ENCODE results near the gene IMMP2L.

Gene IMMP2L

DNA sequence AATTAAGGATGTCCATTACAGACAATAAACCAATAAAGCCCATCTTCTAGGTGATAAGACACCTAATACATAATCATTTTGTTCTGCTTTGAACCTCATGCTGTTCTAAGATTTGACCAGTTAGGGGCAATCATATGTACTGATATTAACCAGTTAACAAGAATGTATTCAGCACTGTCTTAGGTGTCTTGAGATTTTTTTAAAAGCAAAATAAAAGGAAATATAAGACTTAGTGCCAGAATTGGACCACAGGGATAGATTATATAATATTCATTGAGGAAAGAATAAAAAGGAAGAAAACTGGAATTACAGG is 32.0 kb downstream of the IMMP2L start:
- TF ChIP-seq, protein P1, sequence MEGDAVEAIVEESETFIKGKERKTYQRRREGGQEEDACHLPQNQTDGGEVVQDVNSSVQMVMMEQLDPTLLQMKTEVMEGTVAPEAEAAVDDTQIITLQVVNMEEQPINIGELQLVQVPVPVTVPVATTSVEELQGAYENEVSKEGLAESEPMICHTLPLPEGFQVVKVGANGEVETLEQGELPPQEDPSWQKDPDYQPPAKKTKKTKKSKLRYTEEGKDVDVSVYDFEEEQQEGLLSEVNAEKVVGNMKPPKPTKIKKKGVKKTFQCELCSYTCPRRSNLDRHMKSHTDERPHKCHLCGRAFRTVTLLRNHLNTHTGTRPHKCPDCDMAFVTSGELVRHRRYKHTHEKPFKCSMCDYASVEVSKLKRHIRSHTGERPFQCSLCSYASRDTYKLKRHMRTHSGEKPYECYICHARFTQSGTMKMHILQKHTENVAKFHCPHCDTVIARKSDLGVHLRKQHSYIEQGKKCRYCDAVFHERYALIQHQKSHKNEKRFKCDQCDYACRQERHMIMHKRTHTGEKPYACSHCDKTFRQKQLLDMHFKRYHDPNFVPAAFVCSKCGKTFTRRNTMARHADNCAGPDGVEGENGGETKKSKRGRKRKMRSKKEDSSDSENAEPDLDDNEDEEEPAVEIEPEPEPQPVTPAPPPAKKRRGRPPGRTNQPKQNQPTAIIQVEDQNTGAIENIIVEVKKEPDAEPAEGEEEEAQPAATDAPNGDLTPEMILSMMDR (IDR thresholded peaks at IDR 0.05; ENCODE audit: borderline replicate concordance, insufficient read depth, low read depth, low read length), result no peak
- no peak overlapping the region for H3K4me3 ChIP-seq (ENCODE audit: low read depth, low read length)

DNA sequence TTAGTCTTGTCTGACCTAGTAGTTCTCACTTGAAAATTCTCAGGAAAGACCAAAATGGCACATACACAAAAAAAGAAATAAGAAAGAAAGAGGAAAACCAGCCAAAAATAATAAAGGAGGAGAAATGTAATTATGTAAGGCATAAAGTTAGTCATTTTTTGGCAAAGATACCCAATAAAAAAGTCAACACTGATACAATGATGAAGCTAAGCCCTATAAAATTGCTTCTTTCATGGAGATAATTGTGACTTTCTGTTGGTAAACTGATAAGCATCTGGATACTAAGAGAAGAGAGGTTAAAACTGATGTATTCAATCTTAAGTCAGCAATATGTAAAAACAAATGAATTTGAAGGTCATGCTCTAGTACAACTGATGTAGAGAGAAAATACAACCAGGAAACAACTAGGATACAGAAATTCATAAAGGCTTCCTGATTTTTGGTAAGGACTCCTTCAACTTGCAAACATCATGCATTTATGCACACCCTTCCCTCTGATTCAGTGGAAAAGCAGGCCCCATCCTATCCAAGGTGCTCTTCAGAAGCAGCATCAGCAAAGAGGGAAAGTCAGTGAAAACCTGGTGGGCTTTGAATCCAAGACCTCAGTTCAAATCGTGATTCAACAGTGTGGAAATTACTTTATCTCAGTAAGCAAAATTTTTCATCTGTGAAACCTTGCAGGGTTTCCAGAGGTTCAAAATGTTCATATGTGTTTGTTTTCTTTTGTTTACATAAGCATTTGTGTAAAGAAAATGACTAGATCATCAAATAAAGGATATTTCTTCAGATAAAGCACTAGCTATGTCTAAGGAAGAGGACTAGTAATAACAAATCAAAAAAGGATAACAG is 32.6 kb downstream of the IMMP2L start:
- TF ChIP-seq, protein P1 (IDR thresholded peaks at IDR 0.05; ENCODE audit: borderline replicate concordance, insufficient read depth, low read depth, low read length), result no peak
- H3K4me3 ChIP-seq (ENCODE audit: low read depth, low read length), result no peak overlapping the region

DNA sequence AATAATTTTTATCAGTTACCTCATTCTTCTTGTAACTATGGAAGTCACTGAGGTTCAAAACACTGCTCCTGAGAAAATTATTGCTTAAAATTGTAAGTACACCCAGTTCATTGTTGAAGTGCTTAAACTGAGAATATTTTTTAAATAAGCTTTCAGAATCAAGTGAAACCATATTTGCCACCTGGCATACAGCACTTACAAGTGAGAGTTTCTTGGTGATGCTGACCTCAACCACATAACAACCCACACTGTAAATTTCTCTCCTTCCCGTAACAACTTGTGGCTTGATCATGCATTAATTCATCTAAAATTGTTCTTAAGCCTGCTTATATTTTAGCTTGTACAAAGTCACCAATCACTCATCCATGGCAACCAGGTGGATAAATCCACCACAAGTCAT is 34.0 kb downstream of the IMMP2L start:
- TF ChIP-seq, protein P1 (IDR thresholded peaks at IDR 0.05; ENCODE audit: borderline replicate concordance, insufficient read depth, low read depth, low read length), result no peak
- no peak overlapping the region for H3K4me3 ChIP-seq (ENCODE audit: low read depth, low read length)

DNA sequence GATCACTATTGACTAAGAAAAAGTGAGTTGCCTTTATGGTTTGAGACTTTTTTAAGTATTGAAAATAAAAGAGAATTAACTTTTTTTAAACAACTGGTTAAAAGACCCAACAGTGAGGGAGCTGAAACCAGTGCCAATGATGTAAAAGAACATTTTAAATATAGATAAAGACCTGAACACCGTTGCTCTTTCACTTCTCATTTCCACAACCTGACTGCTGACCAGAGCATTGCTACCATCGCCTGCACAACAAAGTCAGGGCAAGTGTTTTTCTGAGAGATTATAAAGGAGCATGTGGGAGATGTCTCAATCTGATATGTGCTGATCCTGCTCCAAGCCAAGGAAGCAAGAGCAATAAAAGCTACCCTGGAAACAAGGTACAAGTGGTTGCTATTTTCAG is 34.7 kb downstream of the IMMP2L start:
- H3K4me3 ChIP-seq (ENCODE audit: low read depth, low read length), result no peak overlapping the region
- TF ChIP-seq, protein P1 (IDR thresholded peaks at IDR 0.05; ENCODE audit: borderline replicate concordance, insufficient read depth, low read depth, low read length), result no peak

DNA sequence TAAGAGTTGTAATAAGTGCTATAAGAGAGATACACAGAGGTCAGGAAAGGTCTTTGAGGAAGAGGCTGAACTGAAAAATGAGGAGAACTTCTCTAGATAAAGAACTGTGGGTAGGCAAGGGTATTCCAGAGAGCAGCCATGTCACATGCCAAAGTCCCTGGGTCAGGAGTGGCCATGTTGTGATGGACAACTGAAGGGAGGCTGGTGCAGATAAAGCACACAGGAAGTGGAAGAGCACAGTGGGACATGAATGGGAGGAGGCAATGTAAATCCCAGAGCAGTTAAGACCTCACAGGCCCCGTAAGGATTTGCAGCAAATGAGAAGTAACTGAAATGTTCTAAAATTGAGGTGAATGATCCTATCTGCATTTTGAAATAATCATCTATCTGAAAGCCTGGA is 37.2 kb downstream of the IMMP2L start:
- no peak overlapping the region for H3K4me3 ChIP-seq (ENCODE audit: low read depth, low read length)
- TF ChIP-seq, protein P1 (IDR thresholded peaks at IDR 0.05; ENCODE audit: borderline replicate concordance, insufficient read depth, low read depth, low read length), result no peak

DNA sequence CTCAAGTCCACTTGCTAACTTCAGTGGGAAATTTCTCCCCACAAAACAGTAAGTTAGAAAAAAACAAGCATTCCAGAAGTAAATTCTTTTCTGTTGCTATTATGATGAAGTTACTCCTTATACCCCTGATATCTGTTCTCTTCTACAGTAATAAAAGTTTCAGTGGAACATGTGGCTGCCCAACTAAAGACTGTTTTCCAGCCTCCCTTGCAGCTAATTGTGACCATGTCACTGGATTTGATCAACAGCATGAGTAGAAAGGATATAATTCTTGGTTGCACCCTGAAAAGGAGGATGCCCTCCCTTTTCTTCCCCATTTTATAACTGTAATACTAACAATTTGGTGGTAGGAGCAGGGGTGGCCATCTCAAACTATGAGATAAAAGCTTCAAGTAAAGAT is 40.6 kb downstream of the IMMP2L start:
- TF ChIP-seq, protein P1 (IDR thresholded peaks at IDR 0.05; ENCODE audit: borderline replicate concordance, insufficient read depth, low read depth, low read length), result no peak
- no peak overlapping the region for H3K4me3 ChIP-seq (ENCODE audit: low read depth, low read length)

DNA sequence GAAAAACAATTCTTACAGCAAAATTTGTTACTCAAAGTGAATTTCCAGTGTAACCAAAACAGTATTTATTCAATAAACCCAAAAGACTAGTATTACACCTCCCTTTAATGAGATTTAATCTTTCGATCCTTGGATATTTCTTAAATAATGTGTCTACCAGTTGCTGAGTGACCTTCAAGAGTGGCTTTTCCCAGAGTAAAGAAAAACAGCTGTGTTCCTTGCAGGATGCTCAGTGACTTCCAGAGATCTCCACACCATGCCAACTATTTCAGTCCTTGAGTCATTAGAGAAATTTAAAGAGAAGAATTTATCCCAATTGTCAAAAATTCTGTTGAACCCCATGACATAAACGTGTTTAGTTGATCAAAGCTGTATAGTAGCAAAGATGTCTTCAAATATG is 44.0 kb downstream of the IMMP2L start:
- TF ChIP-seq, protein P1 (IDR thresholded peaks at IDR 0.05; ENCODE audit: borderline replicate concordance, insufficient read depth, low read depth, low read length), result no peak

More for the DNA sequence above, 44.0 kb downstream of the IMMP2L start:
- no peak overlapping the region for H3K4me3 ChIP-seq (ENCODE audit: low read depth, low read length)

All from GM12875 (cell line).